K562 (cell line): Measurements from ENCODE around the gene DAPK1. TPM values are rescaled to one million over a fixed set of nuclear protein-coding genes. Genes with fewer than 3 reads are reported as not detected.
A peak's percentile ranks its signal among the peaks of the same experiment; 100 is the strongest.

ENCODE experiments used
- ARID4B ChIP-seq: sonication (generic); formaldehyde crosslinking; IDR thresholded peaks from 2 replicates; pipeline ENCODE4 v1.8.0; 2022; ENCODE audit warnings: mild to moderate bottlenecking, missing genetic modification reagents
- CBX2 ChIP-seq: fragments of 200-600 bp; sonication (generic); IDR thresholded peaks from one replicate; pipeline ENCODE4 v1.6.1; 2012; ENCODE audit warnings: mild to moderate bottlenecking, low read length, inconsistent platforms; ENCODE audit not compliant: insufficient read depth, poor library complexity, severe bottlenecking
- FOXJ3 ChIP-seq: sonication (generic); formaldehyde crosslinking; IDR thresholded peaks from 2 replicates; pipeline ENCODE4 v1.4.0; 2020; ENCODE audit warnings: mild to moderate bottlenecking, missing genetic modification reagents
- MYC ChIP-seq, 2 experiments: fragments of 250-450 bp in 1 of 2; sonication (Bioruptor Pico) in 1 of 2; IDR thresholded peaks; 2 replicates each; pipeline versions ENCODE4 v1.5.1 to v1.6.1; 2012 to 2021; ENCODE audit warnings: low read depth in 2 of 2, borderline replicate concordance in 1 of 2, improper control_type of control experiment in 1 of 2, low read length in 1 of 2, mild to moderate bottlenecking in 1 of 2, moderate library complexity in 1 of 2
- RBM22 ChIP-seq: fragments of 200-400 bp; formaldehyde crosslinking; IDR thresholded peaks from 2 replicates; pipeline ENCODE4 v1.6.1; 2018; ENCODE audit warnings: low read length, low read depth; ENCODE audit not compliant: poor library complexity, severe bottlenecking
- RCOR1 ChIP-seq, 2 experiments: IDR thresholded peaks; 2 replicates each; pipeline ENCODE4 v1.6.1; 2012; ENCODE audit warnings: low read depth in 2 of 2, low read length in 2 of 2, borderline replicate concordance in 1 of 2, improper control_type of control experiment in 1 of 2
- SAP30 ChIP-seq: fragments of 200-600 bp; sonication (generic); IDR thresholded peaks from 2 replicates; pipeline ENCODE4 v1.6.1; 2012; ENCODE audit warnings: borderline replicate concordance, low read depth, mild to moderate bottlenecking, moderate library complexity, low read length, control low read depth, inconsistent platforms; ENCODE audit not compliant: insufficient read depth, poor library complexity, severe bottlenecking
- USF1 ChIP-seq: sonication (generic); formaldehyde crosslinking; IDR thresholded peaks from 2 replicates; pipeline ENCODE4 v1.9.0; 2022; ENCODE audit warnings: mild to moderate bottlenecking, missing genetic modification reagents
- ZFPM2 ChIP-seq: fragments of 250-450 bp; sonication (Bioruptor Pico); IDR thresholded peaks from 2 replicates; pipeline ENCODE4 v1.5.1; 2022; ENCODE audit warnings: mild to moderate bottlenecking
- ZNF217 ChIP-seq: sonication (generic); formaldehyde crosslinking; IDR thresholded peaks from 2 replicates; pipeline ENCODE4 v1.8.0; 2022; ENCODE audit warnings: mild to moderate bottlenecking, missing genetic modification reagents
- ZNF253 ChIP-seq: fragments of 250-450 bp; sonication (Bioruptor Pico); conservative IDR thresholded peaks from 2 replicates; pipeline ENCODE4 v1.6.1; 2021; ENCODE audit warnings: mild to moderate bottlenecking
- polyA plus RNA-seq, 8 experiments: library from polyadenylated mRNA; depleted of rRNA in 4 of 8; stranded (reverse) in 5 of 8; unstranded in 3 of 8; fragments of >200 nt; fragmentation: Nextera tagmentation in 2 of 8; fragmentation: Illumina TruSeq in 1 of 8; extraction: Ambion mirVana in 2 of 8; extraction: Trizol in 1 of 8; gene quantifications; 2 replicates each; pipeline versions ENCODE4 v1.2.1 to v1.2.3, GENCODE V29; 2011 to 2014; ENCODE audit warnings: inconsistent platforms in 1 of 8, missing spikeins in 1 of 8
- total RNA-seq, 7 experiments: library from RNA; depleted of rRNA in 6 of 7; stranded (reverse); fragments of >200 nt in 6 of 7; fragmentation: Illumina TruSeq in 2 of 7; extraction: Trizol in 2 of 7; gene quantifications; 2 replicates each; pipeline versions ENCODE4 v1.2.1 to v1.2.3, GENCODE V29; 2011 to 2021; ENCODE audit warnings: low replicate concordance in 1 of 7

The DAPK1 gene
- total and polyA plus RNA-seq, 9 of the 15 experiments (the other 6 are each of a cell fraction or from before 2014, with no cell fraction given), result 1.7 to 26.4 (median 15.8) TPM

- TF ChIP-seq RBM22 (no peak), ZNF253 (no peak), SAP30 (no peak), CBX2 (no peak), FOXJ3 (CRISPR knock-in tag) (no peak), ZFPM2 (CRISPR knock-in tag) (no peak), ARID4B (CRISPR knock-in tag) (no peak), RCOR1 (IDR thresholded peaks at IDR 0.05; ENCODE audit: borderline replicate concordance in 1 of 2, low read depth in 2 of 2, low read length in 2 of 2) (peak; percentile 57 to 88), ZNF217 (CRISPR knock-in tag) (no peak), USF1 (CRISPR knock-in tag) (no peak), MYC (IDR thresholded peaks at IDR 0.05; ENCODE audit: low read depth, low read length) (no peak), MYC (CRISPR knock-in tag; IDR thresholded peaks at IDR 0.05; ENCODE audit: borderline replicate concordance, low read depth) (no peak)
Measured at GRCh38 chr9:87578625-87579024, 81.0 kb downstream of the DAPK1 start (continued).
